GM23338 (cell line): ENCODE results near the gene KCNN3. TPM values are rescaled to one million over a fixed set of nuclear protein-coding genes. Genes with fewer than 3 reads are reported as not detected.

Experiments
- ATAC-seq: fragments of 200-7000 bp; cut with Tn5 transposase; 3 replicates; pipeline ENCODE4 v1.9.1; 2020
- DNase-seq: peaks from one replicate; pipeline ENCODE4 v3.0.0-alpha.2; 2015; ENCODE audit warnings: low spot score
- H2AFZ ChIP-seq: fragments of 200-600 bp; sonication (generic); 2 replicates; pipeline ENCODE4 v1.8.0; 2016; ENCODE audit warnings: antibody characterized with exemption, mild to moderate bottlenecking, moderate library complexity
- H3F3A ChIP-seq: fragments of 200-600 bp; sonication (generic); replicated peaks from 2 replicates; pipeline ENCODE4 v1.8.0; 2017; ENCODE audit warnings: antibody characterized with exemption, mixed run types, low read depth
- H3K27ac ChIP-seq: fragments of 200-600 bp; sonication (generic); 2 replicates; pipeline ENCODE4 v1.6.1; 2016; ENCODE audit warnings: low read depth
- H3K27me3 ChIP-seq: fragments of 200-600 bp; sonication (generic); 2 replicates; pipeline ENCODE4 v1.8.0; 2016; ENCODE audit warnings: mild to moderate bottlenecking, mixed run types, moderate library complexity; ENCODE audit not compliant: insufficient read depth
- H3K36me3 ChIP-seq: fragments of 200-600 bp; sonication (generic); 2 replicates; pipeline ENCODE4 v1.8.0; 2016; ENCODE audit warnings: mild to moderate bottlenecking; ENCODE audit not compliant: insufficient read depth
- H3K4me1 ChIP-seq: fragments of 200-600 bp; sonication (generic); 2 replicates; pipeline ENCODE4 v1.8.0; 2016; ENCODE audit warnings: mild to moderate bottlenecking, moderate library complexity; ENCODE audit not compliant: insufficient read depth
- H3K4me2 ChIP-seq: fragments of 200-600 bp; sonication (generic); 2 replicates; pipeline ENCODE4 v1.7.1; 2017; ENCODE audit warnings: mixed run types
- H3K4me3 ChIP-seq: fragments of 200-600 bp; sonication (generic); 2 replicates; pipeline ENCODE4 v1.6.1; 2016; ENCODE audit warnings: mixed run types
- H3K79me2 ChIP-seq: fragments of 200-600 bp; sonication (generic); replicated peaks from 2 replicates; pipeline ENCODE4 v1.8.0; 2017; ENCODE audit warnings: mild to moderate bottlenecking; ENCODE audit not compliant: insufficient read depth
- H3K9me2 ChIP-seq: fragments of 200-600 bp; sonication (generic); 2 replicates; pipeline ENCODE4 v1.8.0; 2017; ENCODE audit not compliant: insufficient read depth
- H4K20me1 ChIP-seq: fragments of 200-600 bp; sonication (generic); replicated peaks from 2 replicates; pipeline ENCODE4 v1.8.0; 2017; ENCODE audit warnings: mild to moderate bottlenecking; ENCODE audit not compliant: insufficient read depth
- H3K27ac Mint-ChIP-seq: 2 replicates; pipeline ENCODE4 v1.8.0; 2020; ENCODE audit warnings: inconsistent platforms, mild to moderate bottlenecking, moderate library complexity, mixed read lengths
- H3K27me3 Mint-ChIP-seq: 3 replicates; pipeline ENCODE4 v1.8.0; 2022; ENCODE audit warnings: low read depth, mild to moderate bottlenecking, moderate library complexity, mixed read lengths, inconsistent platforms; ENCODE audit not compliant: insufficient read depth, poor library complexity
- H3K36me3 Mint-ChIP-seq: 3 replicates; pipeline ENCODE4 v1.8.0; 2021; ENCODE audit warnings: low read depth, mild to moderate bottlenecking, inconsistent platforms, moderate library complexity, mixed read lengths
- H3K4me1 Mint-ChIP-seq: 3 replicates; pipeline ENCODE4 v1.8.0; 2020; ENCODE audit warnings: mild to moderate bottlenecking, inconsistent platforms, mixed read lengths
- H3K4me3 Mint-ChIP-seq: 3 replicates; pipeline ENCODE4 v1.8.0; 2021; ENCODE audit warnings: moderate library complexity, mild to moderate bottlenecking, inconsistent platforms, mixed read lengths
- H3K9me3 Mint-ChIP-seq: 3 replicates; pipeline ENCODE4 v1.8.0; 2020; ENCODE audit warnings: moderate library complexity, mild to moderate bottlenecking, inconsistent platforms, mixed read lengths
- CREB1 ChIP-seq: fragments of 250-450 bp; sonication (Bioruptor Pico); IDR thresholded peaks from 2 replicates; pipeline ENCODE4 v1.5.0; 2020; ENCODE audit warnings: low read depth, mild to moderate bottlenecking, moderate library complexity
- CTCF ChIP-seq, 2 experiments: fragments of 200-600 bp in 1 of 2; sonication (generic) in 1 of 2; conservative IDR thresholded peaks; 2 replicates each; pipeline versions ENCODE4 v1.5.1 to v1.6.1; 2016 to 2017; ENCODE audit warnings: antibody characterized with exemption in 2 of 2, low read depth in 2 of 2, mild to moderate bottlenecking in 2 of 2, moderate library complexity in 1 of 2
- ETS1 ChIP-seq: IDR thresholded peaks from 2 replicates; pipeline ENCODE4 v1.6.1; 2016; ENCODE audit warnings: antibody characterized with exemption
- EZH2 ChIP-seq: fragments of 200-600 bp; sonication (generic); IDR thresholded peaks from one replicate; pipeline ENCODE4 v1.8.0; 2017; ENCODE audit warnings: antibody characterized with exemption, mild to moderate bottlenecking, low read depth; ENCODE audit not compliant: unreplicated experiment
- EZH2phosphoT487 ChIP-seq: fragments of 200-600 bp; sonication (generic); IDR thresholded peaks from one replicate; pipeline ENCODE4 v1.8.1; 2018; ENCODE audit warnings: antibody characterized with exemption; ENCODE audit not compliant: unreplicated experiment
- JUNB ChIP-seq: IDR thresholded peaks from one replicate; pipeline ENCODE4 v1.6.1; 2016; ENCODE audit warnings: antibody characterized with exemption; ENCODE audit not compliant: unreplicated experiment
- NANOG ChIP-seq: IDR thresholded peaks from 2 replicates; pipeline ENCODE4 v1.6.1; 2016; ENCODE audit warnings: antibody characterized with exemption, borderline replicate concordance
- POLR2AphosphoS5 ChIP-seq: IDR thresholded peaks from 2 replicates; pipeline ENCODE4 v1.6.1; 2016; ENCODE audit warnings: antibody characterized with exemption, low read depth
- STAT1 ChIP-seq: IDR thresholded peaks from one replicate; pipeline ENCODE4 v1.6.1; 2016; ENCODE audit warnings: antibody characterized with exemption; ENCODE audit not compliant: unreplicated experiment
- ZNF114 ChIP-seq: fragments of 250-450 bp; sonication (Bioruptor Pico); IDR thresholded peaks from 2 replicates; pipeline ENCODE4 v1.5.0; 2020; ENCODE audit warnings: mild to moderate bottlenecking, moderate library complexity
- ZNF331 ChIP-seq: fragments of 250-450 bp; sonication (Bioruptor Pico); IDR thresholded peaks from 2 replicates; pipeline ENCODE4 v1.5.0; 2020; ENCODE audit warnings: low read depth, mild to moderate bottlenecking, moderate library complexity
- ZNF462 ChIP-seq: fragments of 250-450 bp; sonication (Bioruptor Pico); IDR thresholded peaks from 2 replicates; pipeline ENCODE4 v1.5.0; 2020; ENCODE audit warnings: mild to moderate bottlenecking, moderate library complexity
- polyA plus RNA-seq: library from polyadenylated mRNA; unstranded; fragments of >200 nt; fragmentation: Nextera tagmentation; extraction: Ambion mirVana; gene quantifications from 2 replicates; pipeline ENCODE4 v1.2.1, GENCODE V29; 2016
- total RNA-seq: library from RNA; depleted of rRNA; stranded (reverse); fragments of >200 nt; shearing (Covaris generic); gene quantifications from 2 replicates; pipeline ENCODE4 v1.2.3, GENCODE V29; 2014
- TF ChIP-seq, protein P1 (sequence below): IDR thresholded peaks from one replicate; pipeline ENCODE4 v1.6.1; 2018; ENCODE audit warnings: antibody characterized with exemption; ENCODE audit not compliant: unreplicated experiment

The KCNN3 gene
- total and polyA plus RNA-seq, 2 experiments from 2014 or later: 1.9 to 3.0 TPM

GRCh38 chr1:154877370-154877974 lies 7.4 kb upstream of the KCNN3 start:
- H3K9me2 ChIP-seq: no peaks in the 10 kb centered on the region

More at GRCh38 chr1:154877370-154877974, 7.4 kb upstream of the KCNN3 start:
- Histone ChIP-seq H2AFZ (no peak overlapping the region), H3K27me3 (no peaks in the 10 kb centered on the region), H3K4me3 (no peak overlapping the region), H3K79me2 (no peaks in the 10 kb centered on the region), H3K36me3 (no peaks in the 10 kb centered on the region), H4K20me1 (no peaks in the 10 kb centered on the region), H3K27ac (no peak overlapping the region), H3K4me1 (no peaks in the 10 kb centered on the region), H3F3A (no peaks in the 10 kb centered on the region), H3K4me2 (no peak overlapping the region)
- peaks cover 15% of the 10 kb centered on the region for H3K27me3 Mint-ChIP-seq
- H3K27ac Mint-ChIP-seq: no peak overlapping the region
- no peaks in the 10 kb centered on the region for H3K36me3 Mint-ChIP-seq
- ATAC-seq (no peak), DNase-seq (no peak)
- peaks cover 2% of the 10 kb centered on the region; the same call in 1 of the 3 replicates for H3K4me1 Mint-ChIP-seq
- TF ChIP-seq ZNF462 (CRISPR knock-in tag) (no peak), ZNF331 (no peak), STAT1 (no peak), EZH2 (no peak), CREB1 (no peak), ZNF114 (no peak), NANOG (no peak), JUNB (no peak), EZH2phosphoT487 (no peak), CTCF (conservative IDR thresholded peaks at IDR 0.05; ENCODE audit: low read depth in 2 of 2) (no peak), ETS1 (no peak), POLR2AphosphoS5 (no peak)
- TF ChIP-seq, protein P1, sequence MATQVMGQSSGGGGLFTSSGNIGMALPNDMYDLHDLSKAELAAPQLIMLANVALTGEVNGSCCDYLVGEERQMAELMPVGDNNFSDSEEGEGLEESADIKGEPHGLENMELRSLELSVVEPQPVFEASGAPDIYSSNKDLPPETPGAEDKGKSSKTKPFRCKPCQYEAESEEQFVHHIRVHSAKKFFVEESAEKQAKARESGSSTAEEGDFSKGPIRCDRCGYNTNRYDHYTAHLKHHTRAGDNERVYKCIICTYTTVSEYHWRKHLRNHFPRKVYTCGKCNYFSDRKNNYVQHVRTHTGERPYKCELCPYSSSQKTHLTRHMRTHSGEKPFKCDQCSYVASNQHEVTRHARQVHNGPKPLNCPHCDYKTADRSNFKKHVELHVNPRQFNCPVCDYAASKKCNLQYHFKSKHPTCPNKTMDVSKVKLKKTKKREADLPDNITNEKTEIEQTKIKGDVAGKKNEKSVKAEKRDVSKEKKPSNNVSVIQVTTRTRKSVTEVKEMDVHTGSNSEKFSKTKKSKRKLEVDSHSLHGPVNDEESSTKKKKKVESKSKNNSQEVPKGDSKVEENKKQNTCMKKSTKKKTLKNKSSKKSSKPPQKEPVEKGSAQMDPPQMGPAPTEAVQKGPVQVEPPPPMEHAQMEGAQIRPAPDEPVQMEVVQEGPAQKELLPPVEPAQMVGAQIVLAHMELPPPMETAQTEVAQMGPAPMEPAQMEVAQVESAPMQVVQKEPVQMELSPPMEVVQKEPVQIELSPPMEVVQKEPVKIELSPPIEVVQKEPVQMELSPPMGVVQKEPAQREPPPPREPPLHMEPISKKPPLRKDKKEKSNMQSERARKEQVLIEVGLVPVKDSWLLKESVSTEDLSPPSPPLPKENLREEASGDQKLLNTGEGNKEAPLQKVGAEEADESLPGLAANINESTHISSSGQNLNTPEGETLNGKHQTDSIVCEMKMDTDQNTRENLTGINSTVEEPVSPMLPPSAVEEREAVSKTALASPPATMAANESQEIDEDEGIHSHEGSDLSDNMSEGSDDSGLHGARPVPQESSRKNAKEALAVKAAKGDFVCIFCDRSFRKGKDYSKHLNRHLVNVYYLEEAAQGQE: no peak
- no peak overlapping the region for H3K4me3 Mint-ChIP-seq
- no peaks in the 10 kb centered on the region; the same call in 2 of the 3 replicates for H3K9me3 Mint-ChIP-seq
